Keratinocyte (primary cell): ENCODE data around the gene RASA3. TPM values are rescaled to one million over a fixed set of nuclear protein-coding genes. Genes with fewer than 3 reads are reported as not detected.

Source experiments
- DNase-seq: peaks from one replicate; pipeline ENCODE4 v3.0.0-alpha.2; 2011; ENCODE audit warnings: low read depth, missing footprints, low spot score
- FAIRE-seq: peaks from 2 replicates; lab custom pipeline; 2011; peaks lifted over from hg19 to GRCh38; lab: Jason Lieb, UNC
- H2AFZ ChIP-seq: 2 replicates; pipeline ENCODE4 v1.6.0; 2012; ENCODE audit warnings: low read length, control low read depth, inconsistent platforms; ENCODE audit not compliant: control insufficient read depth
- H3K27ac ChIP-seq: 2 replicates; pipeline ENCODE4 v1.5.1; 2011; ENCODE audit warnings: low read length; ENCODE audit not compliant: control insufficient read depth, insufficient read depth
- H3K27me3 ChIP-seq: 3 replicates; pipeline ENCODE4 v1.6.0; 2011; ENCODE audit warnings: low read length; ENCODE audit not compliant: control insufficient read depth, insufficient read depth; ENCODE audit errors: extremely low read depth
- H3K36me3 ChIP-seq, 2 experiments: 2 replicates in 1 of 2; 3 replicates in 1 of 2; pipeline ENCODE4 v1.5.1; 2011; ENCODE audit warnings: low read length in 2 of 2, mild to moderate bottlenecking in 1 of 2; ENCODE audit not compliant: control insufficient read depth in 2 of 2, insufficient read depth in 2 of 2; ENCODE audit errors: extremely low read depth in 1 of 2
- H3K4me1 ChIP-seq: 3 replicates; pipeline ENCODE4 v1.5.1; 2011; ENCODE audit warnings: low read length; ENCODE audit not compliant: control insufficient read depth, insufficient read depth; ENCODE audit errors: extremely low read depth
- H3K4me2 ChIP-seq: 3 replicates; pipeline ENCODE4 v1.6.0; 2011; ENCODE audit warnings: low read depth, low read length; ENCODE audit not compliant: control insufficient read depth, insufficient read depth; ENCODE audit errors: extremely low read depth
- H3K4me3 ChIP-seq, 3 experiments: fragments of 200-600 bp in 1 of 3; sonication (generic) in 1 of 3; 2 replicates in 2 of 3; 3 replicates in 1 of 3; pipeline ENCODE4 v1.5.1; 2011 to 2016; ENCODE audit warnings: low read length in 3 of 3, mild to moderate bottlenecking in 3 of 3, control low read depth in 2 of 3, inconsistent platforms in 1 of 3, low read depth in 1 of 3, mixed read lengths in 1 of 3, mixed run types in 1 of 3, moderate library complexity in 1 of 3; ENCODE audit not compliant: control insufficient read depth in 2 of 3, insufficient read depth in 2 of 3; ENCODE audit errors: extremely low read depth in 1 of 3
- H3K79me2 ChIP-seq: 2 replicates; pipeline ENCODE4 v1.6.0; 2012; ENCODE audit warnings: low read length; ENCODE audit not compliant: control insufficient read depth, insufficient read depth
- H3K9ac ChIP-seq: 3 replicates; pipeline ENCODE4 v1.6.0; 2011; ENCODE audit warnings: low read length; ENCODE audit not compliant: control insufficient read depth, insufficient read depth; ENCODE audit errors: extremely low read depth
- H3K9me1 ChIP-seq: 3 replicates; pipeline ENCODE4 v1.6.0; 2011; ENCODE audit warnings: low read length; ENCODE audit not compliant: control insufficient read depth, insufficient read depth; ENCODE audit errors: extremely low read depth
- H3K9me3 ChIP-seq: 2 replicates; pipeline ENCODE4 v1.5.1; 2012; ENCODE audit warnings: low read depth, low read length; ENCODE audit not compliant: control insufficient read depth
- H4K20me1 ChIP-seq: 3 replicates; pipeline ENCODE4 v1.6.0; 2011; ENCODE audit warnings: low read length; ENCODE audit not compliant: control insufficient read depth, insufficient read depth; ENCODE audit errors: extremely low read depth
- EZH2 ChIP-seq: IDR thresholded peaks from one replicate; pipeline ENCODE4 v1.6.1; 2012; ENCODE audit warnings: inconsistent platforms, mild to moderate bottlenecking, low read length, moderate library complexity
- dilution Hi-C: fragments of 300-500 bp; cut with MboI; formaldehyde crosslinking; loops from one replicate; pipeline ENCODE4 v1.7.0; 2020; ENCODE audit warnings: low sequenced_read_pairs; ENCODE audit not compliant: extremely low pct_ligation_motif_present
- polyA plus RNA-seq, 5 experiments: library from polyadenylated mRNA; depleted of rRNA in 3 of 5; stranded (reverse) in 3 of 5; stranded (forward) in 1 of 5; unstranded in 1 of 5; fragments of >200 nt; gene quantifications; 1 replicate in 1 of 5; 2 replicates in 3 of 5; 3 replicates in 1 of 5; pipeline versions ENCODE4 v1.2.1 to v1.2.3, GENCODE V29; 2011 to 2012; ENCODE audit warnings: missing spikeins in 2 of 5, low read depth in 1 of 5, low replicate concordance in 1 of 5
- TF ChIP-seq, protein P1 (sequence below), 3 experiments: IDR thresholded peaks in 1 of 3; conservative IDR thresholded peaks in 1 of 3; optimal IDR thresholded peaks in 1 of 3; 2 replicates in 2 of 3; 3 replicates in 1 of 3; pipeline versions ENCODE3 to v1.5.1; 2011; ENCODE audit warnings: low read length in 3 of 3, mild to moderate bottlenecking in 3 of 3, moderate library complexity in 2 of 3, control low read depth in 1 of 3, inconsistent platforms in 1 of 3; ENCODE audit not compliant: insufficient read depth in 2 of 3; ENCODE audit errors: extremely low read depth in 1 of 3

Gene RASA3
- polyA plus RNA-seq, 1 donor (not counting 4 experiments of a cell fraction or from before 2014, with no cell fraction given) = 4.1 TPM

GRCh38 chr13:114063545-114064449 is 68.6 kb downstream of the RASA3 start:
- Histone ChIP-seq H3K27me3 (no peaks in the 10 kb centered on the region), H4K20me1 (no peaks in the 10 kb centered on the region), H3K36me3 (no peaks in the 10 kb centered on the region), H3K4me2 (peak overlapping the region; percentile 84), H3K4me3 (peak overlapping the region in 2 of 3 experiments; percentile 60 to 62), H3K9me3 (no peaks in the 10 kb centered on the region), H3K4me1 (peaks cover 27% of the 10 kb centered on the region), H3K27ac (peak overlapping the region; percentile 76), H3K9me1 (no peaks in the 10 kb centered on the region), H3K9ac (peak overlapping the region; percentile 78), H2AFZ (peak overlapping the region; percentile 30), H3K79me2 (peaks cover 5% of the 10 kb centered on the region)
- no peak for FAIRE-seq
- no peak for DNase-seq
- dilution Hi-C loops = no loop called here
- TF ChIP-seq, protein P1, sequence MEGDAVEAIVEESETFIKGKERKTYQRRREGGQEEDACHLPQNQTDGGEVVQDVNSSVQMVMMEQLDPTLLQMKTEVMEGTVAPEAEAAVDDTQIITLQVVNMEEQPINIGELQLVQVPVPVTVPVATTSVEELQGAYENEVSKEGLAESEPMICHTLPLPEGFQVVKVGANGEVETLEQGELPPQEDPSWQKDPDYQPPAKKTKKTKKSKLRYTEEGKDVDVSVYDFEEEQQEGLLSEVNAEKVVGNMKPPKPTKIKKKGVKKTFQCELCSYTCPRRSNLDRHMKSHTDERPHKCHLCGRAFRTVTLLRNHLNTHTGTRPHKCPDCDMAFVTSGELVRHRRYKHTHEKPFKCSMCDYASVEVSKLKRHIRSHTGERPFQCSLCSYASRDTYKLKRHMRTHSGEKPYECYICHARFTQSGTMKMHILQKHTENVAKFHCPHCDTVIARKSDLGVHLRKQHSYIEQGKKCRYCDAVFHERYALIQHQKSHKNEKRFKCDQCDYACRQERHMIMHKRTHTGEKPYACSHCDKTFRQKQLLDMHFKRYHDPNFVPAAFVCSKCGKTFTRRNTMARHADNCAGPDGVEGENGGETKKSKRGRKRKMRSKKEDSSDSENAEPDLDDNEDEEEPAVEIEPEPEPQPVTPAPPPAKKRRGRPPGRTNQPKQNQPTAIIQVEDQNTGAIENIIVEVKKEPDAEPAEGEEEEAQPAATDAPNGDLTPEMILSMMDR (optimal IDR thresholded peaks at IDR 0.05 in 1 of 3, IDR thresholded peaks at IDR 0.05 in 1 of 3, conservative IDR thresholded peaks at IDR 0.05 in 1 of 3; ENCODE audit: extremely low read depth in 1 of 3, insufficient read depth in 2 of 3, low read length in 3 of 3) = no peak

- no peaks in the 10 kb centered on the region for H3K9me3 ChIP-seq
- H3K27ac ChIP-seq = no peak overlapping the region
- peaks cover 27% of the 10 kb centered on the region for H3K4me1 ChIP-seq
- H2AFZ ChIP-seq = no peak overlapping the region
- no peak for FAIRE-seq
- no peaks in the 10 kb centered on the region for H3K36me3 ChIP-seq
- H3K4me2 ChIP-seq = no peak overlapping the region
- no peak overlapping the region for H3K9ac ChIP-seq
- no peaks in the 10 kb centered on the region for H4K20me1 ChIP-seq
- no peak overlapping the region for H3K4me3 ChIP-seq
- TF ChIP-seq, protein P1 (optimal IDR thresholded peaks at IDR 0.05 in 1 of 3, IDR thresholded peaks at IDR 0.05 in 1 of 3, conservative IDR thresholded peaks at IDR 0.05 in 1 of 3; ENCODE audit: extremely low read depth in 1 of 3, insufficient read depth in 2 of 3, low read length in 3 of 3) = no peak
- TF ChIP-seq EZH2 = no peak
- DNase-seq = no peak
- dilution Hi-C loops = no loop called here
- peaks cover 5% of the 10 kb centered on the region for H3K79me2 ChIP-seq
- no peaks in the 10 kb centered on the region for H3K27me3 ChIP-seq
- no peaks in the 10 kb centered on the region for H3K9me1 ChIP-seq
These were observed 69.7 kb downstream of the RASA3 start for GRCh38 chr13:114062754-114063153.
